IPS DF 4.7 (cell line): Measurements from ENCODE around the gene WSB1.
"Not testable (repeated sequence)": the region's sequence is repeated elsewhere in the genome, so short reads cannot be mapped to it uniquely, and the experiment has no call there.

ENCODE experiments used
- DNase-seq: peaks from one replicate; pipeline ENCODE4 v3.0.0-alpha.2; 2013; ENCODE audit warnings: low spot score; ENCODE audit errors: extremely low read depth

The WSB1 gene

DNA sequence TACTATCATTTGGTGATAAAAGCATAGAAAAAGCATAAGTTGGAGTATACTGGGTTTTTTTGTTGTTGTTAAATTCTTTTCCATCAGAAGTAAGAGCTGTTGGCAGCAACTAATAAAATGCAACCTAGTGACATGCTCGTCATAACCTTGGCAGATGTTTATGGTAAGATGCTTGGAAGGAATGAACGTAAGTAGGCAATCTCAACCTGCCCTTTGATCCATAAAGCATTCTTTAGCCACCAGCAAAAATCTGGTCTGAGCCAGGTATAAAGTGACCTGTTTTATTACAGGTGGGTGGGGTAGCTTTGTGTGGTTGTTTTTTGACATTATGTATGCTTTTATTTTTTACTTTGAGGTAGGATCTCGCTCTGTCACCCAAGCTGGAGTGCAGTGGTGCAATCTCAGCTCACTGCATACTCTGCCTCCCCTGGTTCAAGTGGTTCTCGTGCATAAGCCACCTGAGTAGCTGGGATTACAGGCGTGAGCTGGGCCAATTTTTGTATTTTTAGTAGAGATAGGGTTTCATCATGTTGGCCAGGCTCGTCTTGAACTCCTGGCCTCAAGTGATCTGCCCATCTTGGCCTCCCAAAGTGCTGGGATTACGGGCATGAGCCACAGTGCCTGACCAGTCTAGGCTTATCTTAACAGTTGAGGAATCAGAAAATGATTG is 22.0 kb downstream of the WSB1 start:
- DNase-seq = no peak

DNA sequence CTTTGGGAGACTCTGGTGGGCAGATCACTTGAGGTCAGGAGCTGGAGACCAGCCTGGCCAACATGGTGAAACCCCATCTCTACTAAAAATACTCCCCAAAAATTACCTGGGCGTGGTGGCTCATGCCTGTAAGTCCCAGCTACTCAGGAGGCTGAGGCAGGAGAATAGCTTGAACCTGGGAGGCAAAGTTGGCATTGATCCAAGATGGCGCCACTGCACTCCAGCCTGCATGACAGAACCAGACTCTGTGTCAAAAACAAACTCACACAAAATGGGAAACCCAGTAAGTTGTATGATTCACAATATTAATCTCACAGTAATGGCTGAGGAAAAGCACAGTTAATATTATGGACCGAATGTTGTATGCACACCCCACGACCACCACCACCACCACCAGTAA is 24.3 kb downstream of the WSB1 start:
- no peak for DNase-seq

DNA sequence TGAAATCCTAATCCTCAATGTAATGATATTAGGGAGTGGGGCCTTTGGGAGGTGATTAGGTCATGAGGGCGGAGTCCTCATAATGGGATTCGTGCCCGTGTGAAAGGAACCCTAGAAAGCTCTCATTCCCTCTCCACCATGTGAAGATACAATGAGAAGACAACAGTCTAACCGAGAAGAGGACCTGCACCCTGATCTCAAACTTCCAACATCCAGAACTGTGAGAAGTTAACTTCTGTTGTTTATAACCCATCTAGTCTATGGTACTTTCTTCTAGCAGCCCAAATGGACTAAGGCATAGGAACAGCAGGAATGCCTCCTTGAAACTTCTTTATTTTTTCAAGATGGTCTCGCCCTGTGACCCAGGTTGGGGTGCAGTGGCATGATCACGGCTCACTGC is 24.7 kb downstream of the WSB1 start:
- DNase-seq = no peak

DNA sequence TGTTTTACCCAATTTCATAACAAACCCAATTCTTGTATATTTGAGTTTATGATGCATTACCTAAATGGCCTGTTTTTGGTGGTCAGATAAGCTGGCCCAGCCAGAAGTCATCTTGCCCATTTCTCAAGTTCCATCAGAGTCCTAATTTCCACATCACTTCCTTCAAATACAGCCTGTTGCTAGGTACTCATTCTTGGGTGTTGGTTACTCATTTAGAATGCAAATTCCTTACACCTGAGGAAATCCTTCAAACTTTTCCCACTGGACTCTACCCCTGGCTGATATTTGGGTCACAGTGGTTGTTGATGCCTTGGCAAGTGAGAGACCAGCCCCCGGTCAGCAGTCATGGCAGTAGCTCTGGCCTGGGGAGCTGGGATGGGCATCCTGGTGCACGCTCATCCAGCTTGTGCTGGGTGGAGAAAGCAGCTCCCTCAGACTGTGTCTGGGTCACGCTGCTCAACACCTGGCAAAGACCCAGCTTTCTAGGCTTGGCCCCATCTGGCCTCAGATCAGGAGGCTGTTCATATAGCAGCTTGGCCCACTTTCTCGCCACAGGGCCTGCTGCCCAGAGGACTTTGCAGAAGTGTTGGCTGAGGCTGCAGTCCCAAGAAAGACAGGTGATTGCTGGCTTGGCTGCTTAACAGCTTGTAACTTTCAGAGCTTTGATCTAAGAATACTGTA is 25.8 kb downstream of the WSB1 start:
- DNase-seq = no peak

DNA sequence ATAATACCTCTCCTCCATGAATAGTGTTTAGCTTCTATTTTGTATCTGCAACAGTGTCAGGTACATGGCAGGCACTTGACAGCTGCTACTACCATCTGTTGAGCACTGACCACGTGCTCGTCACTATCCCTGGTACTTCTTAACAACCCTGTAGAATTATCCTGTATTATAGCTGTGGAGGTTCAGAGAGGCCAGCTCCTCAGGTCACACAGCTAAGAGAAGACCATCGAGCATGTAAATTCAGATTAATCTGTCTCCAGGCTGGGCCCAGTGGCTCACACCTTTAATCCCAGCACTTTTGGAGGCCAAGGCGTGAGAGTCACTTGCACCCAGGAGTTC is 26.3 kb downstream of the WSB1 start:
- DNase-seq = no peak

DNA sequence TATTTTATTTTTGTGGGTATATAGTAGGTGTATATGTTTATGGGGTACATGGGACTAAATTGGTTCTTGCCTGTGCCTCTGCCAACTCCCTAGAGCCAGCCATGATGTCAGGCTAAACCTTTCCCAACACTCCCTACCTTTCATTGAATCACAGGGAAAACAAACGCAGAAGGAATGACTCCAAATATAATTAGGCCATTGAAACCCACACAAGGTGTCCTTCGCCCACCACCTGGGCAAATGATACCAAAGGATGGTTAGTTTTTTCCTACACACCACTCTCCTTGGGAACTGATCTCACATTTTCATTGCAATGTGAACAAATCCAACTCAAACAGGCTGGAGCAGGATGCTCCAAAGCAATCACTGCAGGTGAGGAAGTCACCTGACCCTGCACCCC is 27.5 kb downstream of the WSB1 start:
- no peak for DNase-seq

DNA sequence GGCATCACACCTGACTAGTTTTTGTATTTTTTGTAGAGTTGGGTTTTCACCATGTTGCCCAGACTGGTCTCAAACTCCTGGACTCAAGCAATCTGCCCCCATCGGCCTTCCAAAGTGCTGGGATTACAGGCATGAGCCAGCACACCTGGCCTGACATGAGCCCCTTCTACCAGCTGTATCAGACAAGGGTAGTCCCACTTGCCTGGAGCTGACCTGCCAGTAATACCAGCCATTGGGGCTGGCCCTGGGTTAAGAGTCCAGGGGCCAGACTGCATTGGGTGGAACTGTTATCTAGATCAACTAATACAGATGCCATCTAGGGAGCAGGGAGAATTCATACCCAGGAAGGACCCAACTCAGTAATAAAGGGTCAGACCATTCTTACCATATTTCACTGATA is 28.1 kb downstream of the WSB1 start:
- DNase-seq = no peak

DNA sequence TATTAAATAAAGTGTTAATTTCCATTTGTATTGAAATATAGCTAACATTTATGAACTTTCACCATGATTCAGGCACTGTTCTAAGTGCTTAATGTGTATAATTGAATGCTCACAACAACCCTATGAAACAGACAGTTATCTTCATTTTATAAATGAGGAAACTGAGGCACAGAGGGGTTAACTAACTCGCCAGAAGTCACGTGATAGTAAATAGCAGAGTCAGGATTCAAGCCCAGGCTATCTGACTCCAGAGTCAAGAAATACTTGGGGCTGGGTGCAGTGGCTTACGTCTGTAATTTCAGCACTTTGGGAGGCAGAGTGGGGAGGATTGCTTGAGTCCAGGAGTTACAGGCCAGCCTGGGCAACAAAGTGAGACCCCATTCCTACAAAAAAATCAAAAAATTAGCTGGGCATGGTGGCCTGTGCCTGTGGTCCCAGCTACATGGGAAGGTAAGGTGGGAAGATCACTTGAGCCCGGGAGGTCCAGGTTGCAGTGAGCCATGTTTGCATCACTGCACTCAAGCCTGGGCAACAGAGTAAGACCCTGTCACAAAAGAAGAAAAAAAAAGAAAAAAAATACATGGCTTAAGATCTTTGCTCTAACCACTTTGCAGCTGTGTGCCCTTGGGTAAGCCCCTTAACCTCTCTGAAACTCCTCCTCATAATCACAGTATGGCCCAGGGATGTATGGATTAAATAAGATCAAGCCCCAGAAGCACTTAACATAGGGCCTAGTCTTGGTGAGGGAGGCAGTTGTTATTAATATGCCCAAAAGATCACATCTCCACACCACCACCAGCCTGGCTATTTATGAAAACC is 29.0 kb downstream of the WSB1 start:
- DNase-seq = no peak

DNA sequence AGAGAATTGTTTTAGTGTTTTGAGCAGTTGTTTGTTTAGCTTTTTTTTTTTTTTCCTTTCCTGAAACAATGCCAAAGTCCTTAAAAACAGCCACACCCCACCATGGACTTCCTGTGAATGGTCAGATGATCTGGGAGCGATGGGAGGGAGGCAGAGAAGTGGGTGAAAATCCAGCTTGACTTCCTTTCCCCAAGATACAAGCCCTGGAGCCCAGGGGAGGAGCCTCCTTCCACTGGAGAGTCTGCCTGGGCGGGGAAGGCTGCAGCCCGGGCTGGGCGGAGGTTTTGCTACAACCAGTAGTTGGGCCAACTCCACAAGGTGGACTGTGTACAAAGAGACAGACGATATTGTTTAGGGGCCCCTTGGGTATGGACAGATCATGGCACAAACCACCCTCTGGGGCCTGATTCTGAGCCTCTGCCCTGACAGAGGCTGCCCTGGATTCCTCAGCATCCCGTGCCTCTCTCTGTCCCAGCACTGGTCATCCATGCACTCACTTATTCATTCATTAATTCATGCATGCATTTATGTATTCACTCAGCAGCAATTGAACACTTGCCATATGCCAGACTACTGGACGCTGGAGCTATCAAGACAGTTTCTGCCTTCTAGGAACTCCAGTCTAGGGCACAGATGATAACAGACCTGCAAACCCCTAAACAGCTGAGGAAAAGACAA is 29.8 kb downstream of the WSB1 start:
- DNase-seq = no peak

DNA sequence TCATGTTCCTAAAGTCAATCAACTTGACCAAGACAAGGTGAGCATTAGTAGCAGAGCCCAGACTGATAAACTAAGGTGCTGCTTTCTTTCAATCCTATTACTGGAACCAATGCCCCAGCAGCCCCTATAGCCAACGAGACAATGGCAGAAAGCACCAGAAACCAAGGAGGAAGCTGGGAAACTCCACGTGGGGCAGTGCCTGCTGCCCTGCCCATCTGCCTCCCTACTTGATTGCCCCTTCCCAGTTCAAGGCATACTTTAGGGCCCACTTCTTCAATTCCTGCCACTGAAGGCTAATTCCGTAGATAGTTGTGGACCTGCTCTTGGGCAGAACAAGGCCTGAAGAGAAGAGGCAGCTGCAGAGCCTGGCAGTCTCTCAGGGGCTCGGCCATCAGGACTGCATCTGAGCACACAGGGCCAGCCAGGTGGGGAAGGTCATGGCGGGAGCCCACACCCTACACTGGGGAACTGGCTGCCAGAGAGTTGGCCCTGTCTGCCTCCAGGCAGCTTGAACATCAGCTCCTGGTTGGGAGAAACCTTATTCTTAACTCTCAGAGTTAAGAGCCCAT is 30.9 kb downstream of the WSB1 start:
- no peak for DNase-seq

DNA sequence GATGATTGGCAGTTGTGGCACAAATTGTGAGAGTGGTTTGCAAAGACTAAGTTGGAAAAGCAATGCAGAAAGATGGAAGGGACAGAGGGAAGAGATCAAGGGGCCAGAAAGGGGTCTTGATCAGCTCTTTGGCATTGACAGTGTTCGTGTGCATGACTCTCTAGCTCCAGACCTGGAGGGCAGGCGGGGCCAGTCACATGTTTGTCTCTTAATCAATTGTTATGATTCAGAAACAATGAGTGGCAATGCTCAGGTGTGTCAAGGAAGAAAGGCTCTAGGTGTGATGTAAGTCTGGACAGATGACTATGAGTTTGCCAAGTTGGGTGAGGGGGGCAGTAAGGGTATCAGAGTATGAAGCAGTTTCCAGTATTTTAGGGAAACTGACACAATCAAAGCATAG is 32.1 kb downstream of the WSB1 start:
- no peak for DNase-seq

DNA sequence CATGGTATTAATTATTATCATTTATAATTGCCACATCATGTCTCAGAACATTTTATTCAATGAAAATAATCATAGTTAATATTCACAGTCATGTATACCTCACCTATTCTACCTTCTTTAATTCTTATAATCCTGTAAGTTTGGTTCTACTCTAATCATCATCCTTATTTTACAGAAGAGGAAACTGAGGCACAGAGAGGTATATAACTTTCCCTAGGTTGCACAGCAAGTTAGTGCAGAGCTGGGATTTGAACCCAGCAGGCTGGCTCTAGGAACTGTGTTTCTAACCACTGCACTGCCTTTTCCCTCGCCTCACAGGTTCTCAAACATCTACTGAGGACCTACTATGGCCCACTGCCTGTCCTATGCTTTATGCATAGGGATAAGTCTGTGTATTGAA is 32.7 kb downstream of the WSB1 start:
- no peak for DNase-seq

DNA sequence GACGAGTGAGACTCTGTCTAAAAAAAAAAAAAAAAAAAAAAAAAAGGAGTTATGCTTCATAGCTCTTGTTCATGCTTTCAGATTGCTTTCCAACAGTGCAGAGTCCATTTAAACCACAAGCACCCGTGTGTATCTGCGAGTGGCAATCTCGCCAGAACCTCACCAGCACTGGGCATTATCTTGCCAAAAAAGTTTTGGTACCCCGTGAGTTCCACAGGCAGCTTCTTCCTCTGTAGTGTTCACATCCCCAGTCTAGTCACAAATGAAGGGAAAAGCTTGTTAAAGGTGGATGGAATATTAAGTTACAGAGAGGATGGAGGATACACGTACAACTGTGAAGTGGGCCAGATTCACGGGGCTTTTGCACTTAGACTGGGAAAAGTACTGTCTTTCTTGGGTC is 33.5 kb downstream of the WSB1 start:
- DNase-seq = no peak

DNA sequence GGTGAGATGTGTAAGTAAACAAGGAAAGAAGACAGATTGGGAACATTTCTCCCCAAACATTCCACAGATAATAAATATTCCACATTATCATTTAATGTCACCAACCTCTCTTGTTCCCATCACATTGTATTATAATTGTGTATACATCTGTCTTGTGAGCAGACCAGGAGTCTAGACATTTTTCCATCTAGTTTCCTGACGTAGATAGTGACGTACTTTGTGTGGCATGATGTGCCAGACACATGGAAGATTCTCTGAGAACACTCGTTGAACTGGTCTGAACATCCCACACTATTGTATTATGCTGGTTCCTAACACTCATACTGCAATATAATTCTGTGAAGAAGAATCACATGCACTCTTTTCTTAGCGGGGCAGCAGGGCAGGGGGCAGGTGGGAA is 34.0 kb downstream of the WSB1 start:
- no peak for DNase-seq

DNA sequence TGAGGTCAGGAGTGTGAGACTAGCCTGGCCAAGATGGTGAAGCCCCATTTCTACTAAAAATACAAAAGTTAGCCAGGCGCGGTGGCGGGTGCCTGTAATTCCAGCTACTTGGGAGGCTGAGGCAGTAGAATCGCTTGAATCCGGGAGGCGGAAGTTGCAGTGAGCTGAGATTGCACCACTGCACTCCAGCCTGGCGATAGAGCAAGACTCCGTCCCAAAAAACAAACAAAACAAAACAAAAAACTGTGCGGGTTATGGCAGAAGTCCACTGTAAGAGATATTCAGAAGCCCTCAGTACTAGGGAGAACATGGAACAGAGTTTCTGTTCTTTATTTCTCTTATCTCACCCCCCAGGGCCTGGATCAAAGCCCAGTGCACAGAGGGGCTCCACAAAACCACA is 34.8 kb downstream of the WSB1 start:
- not testable (repeated sequence) for DNase-seq

DNA sequence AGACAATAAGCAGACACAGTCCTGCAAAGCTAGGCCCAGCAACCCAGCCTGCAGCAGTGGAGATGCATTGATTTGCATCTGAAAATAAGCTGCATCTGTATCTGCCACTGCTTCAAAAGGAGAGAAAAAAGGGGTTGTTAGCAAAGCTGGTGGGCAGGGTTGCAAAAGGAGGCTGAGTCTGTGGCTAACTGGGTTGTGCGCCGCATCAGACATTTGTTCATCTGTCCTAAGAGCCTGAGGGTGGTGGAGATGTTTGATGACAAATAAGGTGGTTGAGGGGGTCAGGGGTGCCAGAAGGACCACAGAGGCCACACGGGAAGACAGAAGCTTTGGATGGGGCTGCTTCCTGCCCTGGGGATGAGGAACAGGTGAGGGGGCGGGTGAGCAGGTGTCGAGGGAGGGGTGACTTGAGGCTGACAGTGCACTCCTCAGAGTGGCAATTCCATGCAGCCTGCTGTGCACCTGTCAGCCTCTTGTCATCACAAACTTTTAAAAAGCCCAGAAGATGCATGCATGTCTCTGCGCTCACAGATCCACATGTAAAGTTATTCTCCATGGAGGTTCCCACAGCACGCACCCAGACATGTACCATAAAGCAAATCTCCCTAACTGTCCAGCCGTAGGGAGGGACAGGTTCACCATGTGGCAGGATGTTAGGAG is 35.4 kb downstream of the WSB1 start:
- no peak for DNase-seq

DNA sequence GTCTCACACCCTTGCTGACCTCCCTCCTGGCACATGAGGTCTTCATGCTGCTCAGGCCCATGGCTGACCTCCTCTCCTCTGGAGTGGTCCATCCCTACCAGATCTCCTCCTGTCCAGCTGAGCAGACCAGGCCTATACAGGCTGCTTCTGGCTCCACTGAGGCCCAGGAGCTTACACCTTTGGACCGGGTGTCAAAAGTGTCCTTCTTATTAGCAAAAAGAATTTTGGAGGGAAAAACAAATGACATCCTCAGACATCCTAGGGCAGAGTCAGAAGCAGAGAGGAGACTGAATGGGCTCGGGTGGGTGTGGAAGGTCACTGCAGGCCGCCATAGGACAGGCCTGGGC is 38.1 kb downstream of the WSB1 start:
- no peak for DNase-seq

DNA sequence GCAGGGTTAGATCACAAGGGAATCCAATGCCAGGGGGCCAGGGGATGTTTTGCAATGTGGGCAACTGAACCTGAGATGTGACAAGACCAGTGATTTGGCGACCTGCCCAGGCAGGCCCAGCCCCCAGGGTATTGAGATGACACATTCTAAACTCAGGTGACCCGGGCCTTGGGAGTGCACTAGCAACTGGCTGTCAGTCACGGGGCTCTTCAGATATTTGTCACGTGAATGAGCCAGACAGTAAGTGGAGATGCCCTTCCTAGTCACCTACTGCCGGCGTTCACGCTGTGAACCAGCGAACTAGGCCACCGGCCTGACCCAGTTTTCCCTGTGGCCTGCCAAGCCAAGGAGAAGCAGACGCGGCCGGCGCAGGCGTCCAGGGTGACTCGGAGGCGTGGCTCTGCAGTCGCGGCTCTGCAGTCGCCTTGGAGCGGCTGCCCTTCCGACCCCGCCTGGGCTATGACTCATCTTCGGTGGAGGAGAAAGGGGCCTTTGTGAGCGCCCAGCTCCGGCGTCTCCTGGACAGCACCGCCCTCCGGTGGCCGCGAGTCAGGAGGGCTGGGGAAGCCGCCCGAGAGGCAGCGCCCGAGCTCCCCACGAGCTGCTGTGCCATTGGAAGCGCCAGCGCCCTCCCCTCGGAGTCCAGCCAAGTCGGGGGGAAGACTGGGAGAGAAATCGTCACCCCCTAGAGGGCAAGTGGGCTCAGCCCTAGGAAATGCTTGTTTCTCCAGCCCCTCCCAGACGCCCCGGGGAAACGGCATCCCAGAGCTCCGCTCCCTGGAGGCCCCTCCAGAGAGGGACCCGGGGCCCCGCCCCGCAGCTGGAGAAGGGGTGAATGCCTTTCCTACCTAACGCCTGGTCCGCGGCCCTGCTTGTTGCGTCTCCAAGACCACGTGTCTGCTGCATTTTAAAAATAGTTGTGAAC is 38.8 kb downstream of the WSB1 start:
- DNase-seq = no peak

DNA sequence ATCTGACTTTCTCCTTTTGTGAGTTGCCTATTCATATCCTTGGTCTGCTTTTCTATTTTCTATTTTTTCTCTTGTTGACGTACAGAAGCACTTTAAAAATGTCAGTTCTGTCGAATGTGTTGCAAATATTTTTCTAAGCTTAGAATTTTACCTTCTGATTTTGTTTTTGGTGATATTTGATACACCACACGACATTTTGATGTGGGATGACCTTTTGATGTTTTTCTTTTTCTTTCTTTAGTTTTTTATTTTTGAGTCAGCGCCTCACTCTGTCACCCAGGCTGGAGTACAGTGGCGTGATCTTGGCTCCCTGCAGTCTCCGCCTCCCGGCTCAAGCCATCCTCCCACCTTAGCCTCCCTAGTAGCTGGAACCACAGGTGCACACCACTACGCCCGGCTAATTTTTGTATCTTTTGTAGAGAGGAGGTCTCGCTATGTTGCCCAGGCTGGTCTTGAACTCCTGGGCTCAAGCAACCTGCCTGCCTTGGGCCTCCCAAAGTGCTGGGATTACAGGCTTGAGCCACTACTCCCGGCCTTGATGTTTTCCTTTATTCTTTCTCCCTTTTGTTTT is 39.6 kb downstream of the WSB1 start:
- no peak for DNase-seq

DNA sequence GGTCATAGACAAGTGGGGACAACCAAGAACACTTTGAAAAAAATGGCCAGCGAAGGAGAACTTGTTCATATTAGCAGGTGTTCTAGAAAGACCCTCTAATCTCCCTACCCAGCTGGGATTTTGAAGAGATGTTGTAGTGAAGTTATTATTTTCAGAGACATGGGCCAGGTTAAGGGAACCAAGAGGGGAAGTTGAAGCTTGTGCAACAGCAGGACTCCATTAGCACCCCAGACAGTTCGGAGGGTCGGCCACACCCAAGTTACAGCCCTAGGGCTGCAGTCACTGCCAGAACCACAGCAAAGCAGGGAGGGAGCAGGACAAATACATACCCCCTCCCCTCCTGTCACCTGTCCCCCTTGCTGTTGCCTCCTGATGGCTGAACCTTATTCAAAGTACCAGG is 42.3 kb downstream of the WSB1 start:
- no peak for DNase-seq
